Measurements from ENCODE around the gene PVALEF. TPM values are rescaled to one million over a fixed set of nuclear protein-coding genes. Genes with fewer than 3 reads are reported as not detected.
A peak's percentile ranks its signal among the peaks of the same experiment; 100 is the strongest.

Gene PVALEF
- total RNA-seq, 4 donors from 2014 or later, result not detected

GRCh38 chr17:81131486-81132196 lies 33.7 kb upstream of the PVALEF start:
- Histone ChIP-seq H3K27ac (peak overlapping the region in 3 of 4 donors; percentile 22 to 72 (median 51)), H3K4me3 (peak overlapping the region in 1 of 2 donors; percentile 28), H3K36me3 (no peaks in the 10 kb centered on the region), H3K27me3 (no peaks in the 10 kb centered on the region), H3K9me3 (no peaks in the 10 kb centered on the region), H3K4me1 (peaks cover 0 to 12% (median 0%) of the 10 kb centered on the region in 3 donors)
- 80% methylated on average over 1 of the region's 14 CpGs; no CpG with 5 or more reads in 1 of the 2 donors for WGBS, 2 donors (ENCODE audit: low coverage in 1 of 2)
- ATAC-seq, result no peak
- TF ChIP-seq POLR2AphosphoS5 (IDR thresholded peaks at IDR 0.05) (no peak), POLR2A (IDR thresholded peaks at IDR 0.05) (no peak), CTCF (IDR thresholded peaks at IDR 0.05) (no peak), EP300 (IDR thresholded peaks at IDR 0.05) (no peak)

- Histone ChIP-seq H3K4me1 (peaks cover 0 to 12% (median 0%) of the 10 kb centered on the region in 3 donors), H3K4me3 (peak overlapping the region in 1 of 2 donors; percentile 28), H3K9me3 (no peaks in the 10 kb centered on the region), H3K27ac (peak overlapping the region in 2 of 4 donors; percentile 51 to 72), H3K27me3 (no peaks in the 10 kb centered on the region), H3K36me3 (no peaks in the 10 kb centered on the region)
- WGBS, 2 donors (ENCODE audit: low coverage in 1 of 2), result no CpG with 5 or more reads among the region's 11 CpGs
- no peak for TF ChIP-seq CTCF (IDR thresholded peaks at IDR 0.05)
- no peak for TF ChIP-seq EP300 (IDR thresholded peaks at IDR 0.05)
- no peak for TF ChIP-seq POLR2A (IDR thresholded peaks at IDR 0.05)
- no peak for TF ChIP-seq POLR2AphosphoS5 (IDR thresholded peaks at IDR 0.05)
- ATAC-seq, result no peak
These were observed 33.1 kb upstream of the PVALEF start for GRCh38 chr17:81132197-81132540.

- Histone ChIP-seq H3K27me3 (no peaks in the 10 kb centered on the region), H3K27ac (peak overlapping the region in 3 of 4 donors; percentile 32 to 72 (median 51)), H3K4me1 (peaks cover 0 to 12% (median 0%) of the 10 kb centered on the region in 3 donors), H3K4me3 (peak overlapping the region in 1 of 2 donors; percentile 28), H3K36me3 (no peaks in the 10 kb centered on the region), H3K9me3 (no peaks in the 10 kb centered on the region)
- no peak for TF ChIP-seq POLR2AphosphoS5 (IDR thresholded peaks at IDR 0.05)
- no peak for TF ChIP-seq EP300 (IDR thresholded peaks at IDR 0.05)
- TF ChIP-seq CTCF (IDR thresholded peaks at IDR 0.05), result no peak
- no peak for TF ChIP-seq POLR2A (IDR thresholded peaks at IDR 0.05)
- WGBS, 2 donors (ENCODE audit: low coverage in 1 of 2), result no CpG with 5 or more reads among the region's 22 CpGs
- no peak for ATAC-seq
These were observed 32.3 kb upstream of the PVALEF start for GRCh38 chr17:81132770-81133723.

- Histone ChIP-seq H3K4me1 (peaks cover 0 to 12% (median 0%) of the 10 kb centered on the region in 3 donors), H3K4me3 (no peak overlapping the region), H3K27me3 (no peaks in the 10 kb centered on the region), H3K36me3 (no peaks in the 10 kb centered on the region), H3K9me3 (no peaks in the 10 kb centered on the region), H3K27ac (peak overlapping the region in 1 of 4 donors; percentile 72)
- no peak for ATAC-seq
- no peak for TF ChIP-seq POLR2AphosphoS5 (IDR thresholded peaks at IDR 0.05)
- no peak for TF ChIP-seq POLR2A (IDR thresholded peaks at IDR 0.05)
- no CpG with 5 or more reads among the region's 28 CpGs for WGBS, 2 donors (ENCODE audit: low coverage in 1 of 2)
These were observed 31.1 kb upstream of the PVALEF start for GRCh38 chr17:81134064-81134781.

Measured in gastroesophageal sphincter (tissue), 4 donors.